ES-I3 (cell line): Measurements from ENCODE around the gene CADM1.

Experiments used
- H3K36me3 ChIP-seq: 2 replicates; pipeline ENCODE4 v1.6.1; 2013; ENCODE audit warnings: mild to moderate bottlenecking, low read length, control low read depth, moderate library complexity; ENCODE audit not compliant: insufficient read depth
- H3K4me1 ChIP-seq: 2 replicates; pipeline ENCODE4 v1.6.1; 2013; ENCODE audit warnings: mild to moderate bottlenecking, control low read depth, low read length; ENCODE audit not compliant: insufficient read depth
- H3K9ac ChIP-seq: 2 replicates; pipeline ENCODE4 v1.6.1; 2013; ENCODE audit warnings: low read depth, mild to moderate bottlenecking, low read length, moderate library complexity
- H3K9me3 ChIP-seq: 2 replicates; pipeline ENCODE4 v1.6.1; 2013; ENCODE audit warnings: mild to moderate bottlenecking, low read length, moderate library complexity; ENCODE audit not compliant: control insufficient read depth, insufficient read depth

CADM1 gene

GRCh38 chr11:115247361-115247760 lies 256.9 kb downstream of the CADM1 start:
- Histone ChIP-seq H3K36me3 (no peaks in the 10 kb centered on the region), H3K9ac (no peak overlapping the region), H3K4me1 (peaks cover 3% of the 10 kb centered on the region; the same call in 1 of the 2 replicates), H3K9me3 (no peaks in the 10 kb centered on the region)

GRCh38 chr11:115244758-115245157 lies 259.5 kb downstream of the CADM1 start:
- H3K36me3 ChIP-seq: no peaks in the 10 kb centered on the region
- no peak overlapping the region for H3K9ac ChIP-seq
- no peaks in the 10 kb centered on the region for H3K9me3 ChIP-seq
- peaks cover 3% of the 10 kb centered on the region; the same call in 1 of the 2 replicates for H3K4me1 ChIP-seq

- no peaks in the 10 kb centered on the region for H3K36me3 ChIP-seq
- H3K9me3 ChIP-seq: no peaks in the 10 kb centered on the region
- no peak overlapping the region for H3K9ac ChIP-seq
- peaks cover 3% of the 10 kb centered on the region; the same call in 1 of the 2 replicates for H3K4me1 ChIP-seq
Observed at GRCh38 chr11:115244296-115244695, 259.9 kb downstream of the CADM1 start.

- no peaks in the 10 kb centered on the region for H3K36me3 ChIP-seq
- no peaks in the 10 kb centered on the region for H3K9me3 ChIP-seq
- peaks cover 3% of the 10 kb centered on the region; the same call in 1 of the 2 replicates for H3K4me1 ChIP-seq
- H3K9ac ChIP-seq: no peak overlapping the region
Observed at GRCh38 chr11:115242982-115243381, 261.2 kb downstream of the CADM1 start.

GRCh38 chr11:115241899-115242298 lies 262.3 kb downstream of the CADM1 start:
- Histone ChIP-seq H3K36me3 (no peaks in the 10 kb centered on the region; the same call in 1 of the 2 replicates), H3K9me3 (no peaks in the 10 kb centered on the region), H3K4me1 (peaks cover 3% of the 10 kb centered on the region; the same call in 1 of the 2 replicates), H3K9ac (no peak overlapping the region)

GRCh38 chr11:115238791-115239190 lies 265.4 kb downstream of the CADM1 start:
- no peak overlapping the region for H3K9ac ChIP-seq
- H3K36me3 ChIP-seq: no peaks in the 10 kb centered on the region; the same call in 1 of the 2 replicates
- H3K4me1 ChIP-seq: no peaks in the 10 kb centered on the region; the same call in 1 of the 2 replicates
- H3K9me3 ChIP-seq: no peaks in the 10 kb centered on the region

- H3K9ac ChIP-seq: no peak overlapping the region
- H3K36me3 ChIP-seq: no peaks in the 10 kb centered on the region; the same call in 1 of the 2 replicates
- no peaks in the 10 kb centered on the region; the same call in 1 of the 2 replicates for H3K4me1 ChIP-seq
- no peaks in the 10 kb centered on the region for H3K9me3 ChIP-seq
Observed at GRCh38 chr11:115238086-115238485, 266.1 kb downstream of the CADM1 start.

- no peaks in the 10 kb centered on the region; the same call in 1 of the 2 replicates for H3K4me1 ChIP-seq
- no peaks in the 10 kb centered on the region for H3K9me3 ChIP-seq
- no peak overlapping the region for H3K9ac ChIP-seq
- H3K36me3 ChIP-seq: no peaks in the 10 kb centered on the region; the same call in 1 of the 2 replicates
Observed at GRCh38 chr11:115237578-115237977, 266.6 kb downstream of the CADM1 start.

GRCh38 chr11:115234794-115235193 lies 269.4 kb downstream of the CADM1 start:
- H3K9ac ChIP-seq: no peak overlapping the region
- no peaks in the 10 kb centered on the region; the same call in 1 of the 2 replicates for H3K36me3 ChIP-seq
- no peaks in the 10 kb centered on the region for H3K9me3 ChIP-seq
- peaks cover 9% of the 10 kb centered on the region for H3K4me1 ChIP-seq

- no peaks in the 10 kb centered on the region for H3K36me3 ChIP-seq
- no peaks in the 10 kb centered on the region for H3K9me3 ChIP-seq
- H3K9ac ChIP-seq: no peak overlapping the region
- H3K4me1 ChIP-seq: peaks cover 63% of the 10 kb centered on the region
Observed at GRCh38 chr11:115226556-115226955, 277.7 kb downstream of the CADM1 start.

GRCh38 chr11:115224551-115224950 lies 279.7 kb downstream of the CADM1 start:
- Histone ChIP-seq H3K4me1 (peaks cover 62% of the 10 kb centered on the region), H3K9ac (no peak overlapping the region), H3K36me3 (no peaks in the 10 kb centered on the region), H3K9me3 (no peaks in the 10 kb centered on the region)

- H3K4me1 ChIP-seq: peaks cover 62% of the 10 kb centered on the region
- no peaks in the 10 kb centered on the region for H3K9me3 ChIP-seq
- no peak overlapping the region for H3K9ac ChIP-seq
- no peaks in the 10 kb centered on the region for H3K36me3 ChIP-seq
Observed at GRCh38 chr11:115222863-115223530, 281.2 kb downstream of the CADM1 start.

- no peaks in the 10 kb centered on the region for H3K9me3 ChIP-seq
- 0 out of 2 replicates have a peak overlapping the region, but pooled peaks have one; percentile 2 for H3K9ac ChIP-seq
- H3K36me3 ChIP-seq: no peaks in the 10 kb centered on the region
- H3K4me1 ChIP-seq: peaks cover 57% of the 10 kb centered on the region
Observed at GRCh38 chr11:115222218-115222862, 281.9 kb downstream of the CADM1 start.

GRCh38 chr11:115221461-115222069 lies 282.6 kb downstream of the CADM1 start:
- Histone ChIP-seq H3K36me3 (no peaks in the 10 kb centered on the region), H3K4me1 (peaks cover 52% of the 10 kb centered on the region), H3K9ac (0 out of 2 replicates have a peak overlapping the region, but pooled peaks have one; percentile 2), H3K9me3 (no peaks in the 10 kb centered on the region)
